B cell (primary cell): ENCODE data around the gene GPX3. TPM values are rescaled to one million over a fixed set of nuclear protein-coding genes. Genes with fewer than 3 reads are reported as not detected.

Experiments
- ATAC-seq: fragments of 200-7000 bp; cut with Tn5 transposase; one replicate; pipeline ENCODE4 v1.10.0; 2021; ENCODE audit warnings: low read depth, mild to moderate bottlenecking, moderate number of reproducible peaks, moderate library complexity
- CTCF ChIA-PET: fragments of 350-600 bp; sonication (Branson Sonifier 250); formaldehyde crosslinking; loops from one replicate; lab custom pipeline; 2021; ENCODE audit warnings: antibody characterized with exemption, inconsistent platforms; lab: Charles Lee
- POLR2A ChIA-PET: fragments of 350-600 bp; sonication (Branson Sonifier 250); formaldehyde crosslinking; loops from one replicate; lab custom pipeline; 2021; ENCODE audit warnings: antibody characterized with exemption; lab: Charles Lee
- DNase-seq: peaks from one replicate; pipeline ENCODE4 v3.0.0; 2013
- H2AFZ ChIP-seq: 2 replicates; pipeline ENCODE4 v1.6.1; 2012; ENCODE audit warnings: mild to moderate bottlenecking, low read depth, low read length; ENCODE audit not compliant: insufficient read depth, poor library complexity, severe bottlenecking
- H3K27ac ChIP-seq, 2 donors: 1 replicate in 1 of 2; 2 replicates in 1 of 2; pipeline ENCODE4 v1.5.1; 2012 to 2013; ENCODE audit warnings: low read length in 2 of 2, mild to moderate bottlenecking in 2 of 2, moderate library complexity in 1 of 2
- H3K27me3 ChIP-seq, 4 experiments: fragments of 200-600 bp in 1 of 4; sonication (generic) in 1 of 4; replicated peaks in 1 of 4; 1 replicate in 2 of 4; 2 replicates in 2 of 4; pipeline versions ENCODE4 v1.6.1 to v1.7.0; 2013 to 2016; ENCODE audit warnings: low read length in 3 of 4, mild to moderate bottlenecking in 2 of 4, mixed read lengths in 1 of 4, moderate library complexity in 1 of 4; ENCODE audit not compliant: insufficient read depth in 4 of 4, control insufficient read depth in 3 of 4; ENCODE audit errors: control extremely low read depth in 1 of 4
- H3K36me3 ChIP-seq, 2 experiments: replicated peaks in 1 of 2; 1 replicate in 1 of 2; 2 replicates in 1 of 2; pipeline versions ENCODE4 v1.6.1 to v1.7.1; 2013; ENCODE audit warnings: low read length in 1 of 2; ENCODE audit not compliant: insufficient read depth in 2 of 2, control insufficient read depth in 1 of 2; ENCODE audit errors: control extremely low read depth in 1 of 2, extremely low read depth in 1 of 2
- H3K4me1 ChIP-seq, 2 donors: fragments of 200-600 bp in 1 of 2; sonication (generic) in 1 of 2; 1 replicate in 1 of 2; 2 replicates in 1 of 2; pipeline versions ENCODE4 v1.5.1 to v1.6.1; 2013 to 2017; ENCODE audit warnings: low read length in 2 of 2; ENCODE audit not compliant: control insufficient read depth in 2 of 2, insufficient read depth in 2 of 2
- H3K4me2 ChIP-seq: replicated peaks from 2 replicates; pipeline ENCODE3; 2012; ENCODE audit warnings: mild to moderate bottlenecking, low read depth, low read length; ENCODE audit not compliant: poor library complexity, severe bottlenecking
- H3K4me3 ChIP-seq, 5 experiments: fragments of 200-600 bp in 1 of 5; sonication (generic) in 1 of 5; 1 replicate in 3 of 5; 2 replicates in 2 of 5; pipeline versions ENCODE4 v1.5.1 to v1.7.0; 2011 to 2016; ENCODE audit warnings: low read length in 4 of 5, mild to moderate bottlenecking in 4 of 5, low read depth in 2 of 5, control low read depth in 1 of 5, moderate library complexity in 1 of 5; ENCODE audit not compliant: insufficient read depth in 1 of 5; ENCODE audit errors: control extremely low read depth in 1 of 5, extremely low read depth in 1 of 5
- H3K79me2 ChIP-seq: fragments of 200-600 bp; sonication (generic); one replicate; pipeline ENCODE4 v1.6.0; 2016; ENCODE audit warnings: low read length; ENCODE audit not compliant: control insufficient read depth, insufficient read depth
- H3K9ac ChIP-seq: fragments of 200-600 bp; sonication (generic); 2 replicates; pipeline ENCODE4 v1.6.1; 2017; ENCODE audit warnings: mild to moderate bottlenecking, low read length, moderate library complexity
- H3K9me3 ChIP-seq, 3 donors: one replicate each; pipeline versions ENCODE4 v1.6.1 to v1.7.1; 2013; ENCODE audit warnings: low read length in 2 of 3; ENCODE audit not compliant: control insufficient read depth in 2 of 3, insufficient read depth in 1 of 3; ENCODE audit errors: control extremely low read depth in 1 of 3
- H4K20me1 ChIP-seq: 2 replicates; pipeline ENCODE4 v1.6.0; 2012; ENCODE audit warnings: mild to moderate bottlenecking, low read length; ENCODE audit not compliant: insufficient read depth, control insufficient read depth, poor library complexity, severe bottlenecking
- H3K27ac Mint-ChIP-seq: one replicate; pipeline ENCODE4 v1.8.0; 2021; ENCODE audit warnings: mixed read lengths
- H3K27me3 Mint-ChIP-seq: one replicate; pipeline ENCODE4 v1.8.0; 2021; ENCODE audit warnings: mixed read lengths
- H3K4me1 Mint-ChIP-seq: one replicate; pipeline ENCODE4 v1.8.0; 2021; ENCODE audit warnings: mixed read lengths
- H3K4me3 Mint-ChIP-seq: one replicate; pipeline ENCODE4 v1.8.0; 2021; ENCODE audit warnings: mixed read lengths
- H3K9me3 Mint-ChIP-seq: one replicate; pipeline ENCODE4 v1.8.0; 2022; ENCODE audit warnings: mixed read lengths; ENCODE audit not compliant: insufficient read depth
- CTCF ChIP-seq: fragments of 200-600 bp; IDR thresholded peaks from one replicate; pipeline ENCODE4 v1.8.0; 2022; ENCODE audit warnings: antibody characterized with exemption, mild to moderate bottlenecking
- EZH2 ChIP-seq: IDR thresholded peaks from 2 replicates; pipeline ENCODE4 v1.6.1; 2012; ENCODE audit warnings: borderline replicate concordance, low read depth, mild to moderate bottlenecking, moderate library complexity, low read length; ENCODE audit not compliant: insufficient read depth, poor library complexity, severe bottlenecking
- WGBS: methylation state at CpG from one replicate; pipeline ENCODE4 v1.1.5; 2013; ENCODE audit warnings: missing lambda C conversion rate; ENCODE audit not compliant: insufficient coverage; 5-methylcytosine and 5-hydroxymethylcytosine counted together
- intact Hi-C: fragments of 100-400 bp; cut with micrococcal nuclease; formaldehyde crosslinking; loops from one replicate; pipeline ENCODE4 v1.10.0; 2022
- polyA plus RNA-seq: library from polyadenylated mRNA; depleted of rRNA; stranded (reverse); fragments of >200 nt; gene quantifications from 2 replicates; pipeline ENCODE4 v1.2.3, GENCODE V29; 2012
- total RNA-seq, 2 donors: library from RNA; stranded (reverse); fragments of 120-200 nt in 1 of 2; gene quantifications; 1 replicate in 1 of 2; 2 replicates in 1 of 2; pipeline versions ENCODE4 v1.2.3 to v1.2.4, GENCODE V29; 2013 to 2022

The GPX3 gene
- total and polyA plus RNA-seq, 2 donors (not counting 1 experiment from before 2014, with no cell fraction given), result not detected

GRCh38 chr5:151040211-151040747, 19.9 kb downstream of the GPX3 start:
- H4K20me1 ChIP-seq, result peaks cover 77% of the 10 kb centered on the region
- H3K9me3 ChIP-seq, result no peaks in the 10 kb centered on the region
- no peaks in the 10 kb centered on the region for H3K4me1 Mint-ChIP-seq
- POLR2A ChIA-PET, result no interaction called here
- H3K27me3 ChIP-seq, result no peaks in the 10 kb centered on the region
- no peaks in the 10 kb centered on the region for H3K27me3 Mint-ChIP-seq
- no peak overlapping the region for H3K4me3 Mint-ChIP-seq
- no peak overlapping the region for H3K9ac ChIP-seq
- no peak overlapping the region for H3K27ac ChIP-seq
- no peak overlapping the region for H3K4me3 ChIP-seq
- peaks cover 0 to 98% of the 10 kb centered on the region in 2 experiments for H3K36me3 ChIP-seq
- TF ChIP-seq EZH2 (no peak), CTCF (no peak)
- DNase-seq, result no peak
- H2AFZ ChIP-seq, result no peak overlapping the region
- H3K27ac Mint-ChIP-seq, result no peak overlapping the region
- 92% methylated on average over 6 of the region's 8 CpGs for WGBS
- no peaks in the 10 kb centered on the region for H3K9me3 Mint-ChIP-seq
- ATAC-seq, result no peak
- H3K4me1 ChIP-seq, result no peaks in the 10 kb centered on the region
- peaks cover under 1% of the 10 kb centered on the region for H3K79me2 ChIP-seq
- H3K4me2 ChIP-seq, result no peak overlapping the region
- CTCF ChIA-PET, result interaction anchor here (0.8 to 1.2 kb wide), 2 partner anchors 10 to 11 kb away, joined by 3 to 4 read pairs; no protein-coding TSS in a partner anchor
- intact Hi-C loops, result no loop called here

- CTCF ChIA-PET, result interaction anchor here (0.8 to 3.7 kb wide), 5 partner anchors 10 to 123 kb away, joined by 5 to 23 read pairs (median 6); no protein-coding TSS in a partner anchor
- no peaks in the 10 kb centered on the region for H3K9me3 ChIP-seq
- no peak overlapping the region for H3K27ac ChIP-seq
- POLR2A ChIA-PET, result no interaction called here
- peaks cover 0 to 98% of the 10 kb centered on the region in 2 experiments for H3K36me3 ChIP-seq
- no peak overlapping the region for H3K9ac ChIP-seq
- H3K4me1 ChIP-seq, result no peaks in the 10 kb centered on the region
- H3K27me3 ChIP-seq, result no peaks in the 10 kb centered on the region
- Mint-ChIP-seq H3K4me1 (no peaks in the 10 kb centered on the region), H3K9me3 (no peaks in the 10 kb centered on the region), H3K27me3 (no peaks in the 10 kb centered on the region), H3K4me3 (no peak overlapping the region), H3K27ac (no peak overlapping the region)
- no peak overlapping the region for H2AFZ ChIP-seq
- TF ChIP-seq EZH2 (no peak), CTCF (no peak)
- H3K4me2 ChIP-seq, result no peak overlapping the region
- WGBS, result 95% methylated on average over 7 of the region's 11 CpGs
- peaks cover 8% of the 10 kb centered on the region for H3K79me2 ChIP-seq
- intact Hi-C loops, result no loop called here
- ATAC-seq (no peak), DNase-seq (no peak)
- no peak overlapping the region for H3K4me3 ChIP-seq
- peaks cover 84% of the 10 kb centered on the region for H4K20me1 ChIP-seq
Measured at GRCh38 chr5:151041577-151042268, 21.3 kb downstream of the GPX3 start.
